GM23338 (cell line): ENCODE measurements around the gene HBA1. TPM values are rescaled to one million over a fixed set of nuclear protein-coding genes. Genes with fewer than 3 reads are reported as not detected.

ENCODE experiments used
- ATAC-seq: fragments of 200-7000 bp; cut with Tn5 transposase; 3 replicates; pipeline ENCODE4 v1.9.1; 2020
- DNase-seq: peaks from one replicate; pipeline ENCODE4 v3.0.0-alpha.2; 2015; ENCODE audit warnings: low spot score
- H2AFZ ChIP-seq: fragments of 200-600 bp; sonication (generic); 2 replicates; pipeline ENCODE4 v1.8.0; 2016; ENCODE audit warnings: antibody characterized with exemption, mild to moderate bottlenecking, moderate library complexity
- H3F3A ChIP-seq: fragments of 200-600 bp; sonication (generic); replicated peaks from 2 replicates; pipeline ENCODE4 v1.8.0; 2017; ENCODE audit warnings: antibody characterized with exemption, mixed run types, low read depth
- H3K27ac ChIP-seq: fragments of 200-600 bp; sonication (generic); 2 replicates; pipeline ENCODE4 v1.6.1; 2016; ENCODE audit warnings: low read depth
- H3K27me3 ChIP-seq: fragments of 200-600 bp; sonication (generic); 2 replicates; pipeline ENCODE4 v1.8.0; 2016; ENCODE audit warnings: mild to moderate bottlenecking, mixed run types, moderate library complexity; ENCODE audit not compliant: insufficient read depth
- H3K36me3 ChIP-seq: fragments of 200-600 bp; sonication (generic); 2 replicates; pipeline ENCODE4 v1.8.0; 2016; ENCODE audit warnings: mild to moderate bottlenecking; ENCODE audit not compliant: insufficient read depth
- H3K4me1 ChIP-seq: fragments of 200-600 bp; sonication (generic); 2 replicates; pipeline ENCODE4 v1.8.0; 2016; ENCODE audit warnings: mild to moderate bottlenecking, moderate library complexity; ENCODE audit not compliant: insufficient read depth
- H3K4me2 ChIP-seq: fragments of 200-600 bp; sonication (generic); 2 replicates; pipeline ENCODE4 v1.7.1; 2017; ENCODE audit warnings: mixed run types
- H3K4me3 ChIP-seq: fragments of 200-600 bp; sonication (generic); 2 replicates; pipeline ENCODE4 v1.6.1; 2016; ENCODE audit warnings: mixed run types
- H3K79me2 ChIP-seq: fragments of 200-600 bp; sonication (generic); replicated peaks from 2 replicates; pipeline ENCODE4 v1.8.0; 2017; ENCODE audit warnings: mild to moderate bottlenecking; ENCODE audit not compliant: insufficient read depth
- H3K9me2 ChIP-seq: fragments of 200-600 bp; sonication (generic); 2 replicates; pipeline ENCODE4 v1.8.0; 2017; ENCODE audit not compliant: insufficient read depth
- H4K20me1 ChIP-seq: fragments of 200-600 bp; sonication (generic); replicated peaks from 2 replicates; pipeline ENCODE4 v1.8.0; 2017; ENCODE audit warnings: mild to moderate bottlenecking; ENCODE audit not compliant: insufficient read depth
- H3K27ac Mint-ChIP-seq: 2 replicates; pipeline ENCODE4 v1.8.0; 2020; ENCODE audit warnings: inconsistent platforms, mild to moderate bottlenecking, moderate library complexity, mixed read lengths
- H3K27me3 Mint-ChIP-seq: 3 replicates; pipeline ENCODE4 v1.8.0; 2022; ENCODE audit warnings: low read depth, mild to moderate bottlenecking, moderate library complexity, mixed read lengths, inconsistent platforms; ENCODE audit not compliant: insufficient read depth, poor library complexity
- H3K36me3 Mint-ChIP-seq: 3 replicates; pipeline ENCODE4 v1.8.0; 2021; ENCODE audit warnings: low read depth, mild to moderate bottlenecking, inconsistent platforms, moderate library complexity, mixed read lengths
- H3K4me1 Mint-ChIP-seq: 3 replicates; pipeline ENCODE4 v1.8.0; 2020; ENCODE audit warnings: mild to moderate bottlenecking, inconsistent platforms, mixed read lengths
- H3K4me3 Mint-ChIP-seq: 3 replicates; pipeline ENCODE4 v1.8.0; 2021; ENCODE audit warnings: moderate library complexity, mild to moderate bottlenecking, inconsistent platforms, mixed read lengths
- H3K9me3 Mint-ChIP-seq: 3 replicates; pipeline ENCODE4 v1.8.0; 2020; ENCODE audit warnings: moderate library complexity, mild to moderate bottlenecking, inconsistent platforms, mixed read lengths
- CREB1 ChIP-seq: fragments of 250-450 bp; sonication (Bioruptor Pico); IDR thresholded peaks from 2 replicates; pipeline ENCODE4 v1.5.0; 2020; ENCODE audit warnings: low read depth, mild to moderate bottlenecking, moderate library complexity
- CTCF ChIP-seq, 2 experiments: fragments of 200-600 bp in 1 of 2; sonication (generic) in 1 of 2; conservative IDR thresholded peaks; 2 replicates each; pipeline versions ENCODE4 v1.5.1 to v1.6.1; 2016 to 2017; ENCODE audit warnings: antibody characterized with exemption in 2 of 2, low read depth in 2 of 2, mild to moderate bottlenecking in 2 of 2, moderate library complexity in 1 of 2
- ETS1 ChIP-seq: IDR thresholded peaks from 2 replicates; pipeline ENCODE4 v1.6.1; 2016; ENCODE audit warnings: antibody characterized with exemption
- EZH2phosphoT487 ChIP-seq: fragments of 200-600 bp; sonication (generic); IDR thresholded peaks from one replicate; pipeline ENCODE4 v1.8.1; 2018; ENCODE audit warnings: antibody characterized with exemption; ENCODE audit not compliant: unreplicated experiment
- JUNB ChIP-seq: IDR thresholded peaks from one replicate; pipeline ENCODE4 v1.6.1; 2016; ENCODE audit warnings: antibody characterized with exemption; ENCODE audit not compliant: unreplicated experiment
- NANOG ChIP-seq: IDR thresholded peaks from 2 replicates; pipeline ENCODE4 v1.6.1; 2016; ENCODE audit warnings: antibody characterized with exemption, borderline replicate concordance
- REST ChIP-seq: IDR thresholded peaks from one replicate; pipeline ENCODE4 v1.6.1; 2018; ENCODE audit warnings: antibody characterized with exemption; ENCODE audit not compliant: unreplicated experiment
- STAT1 ChIP-seq: IDR thresholded peaks from one replicate; pipeline ENCODE4 v1.6.1; 2016; ENCODE audit warnings: antibody characterized with exemption; ENCODE audit not compliant: unreplicated experiment
- ZNF114 ChIP-seq: fragments of 250-450 bp; sonication (Bioruptor Pico); IDR thresholded peaks from 2 replicates; pipeline ENCODE4 v1.5.0; 2020; ENCODE audit warnings: mild to moderate bottlenecking, moderate library complexity
- ZNF331 ChIP-seq: fragments of 250-450 bp; sonication (Bioruptor Pico); IDR thresholded peaks from 2 replicates; pipeline ENCODE4 v1.5.0; 2020; ENCODE audit warnings: low read depth, mild to moderate bottlenecking, moderate library complexity
- polyA plus RNA-seq: library from polyadenylated mRNA; unstranded; fragments of >200 nt; fragmentation: Nextera tagmentation; extraction: Ambion mirVana; gene quantifications from 2 replicates; pipeline ENCODE4 v1.2.1, GENCODE V29; 2016
- total RNA-seq: library from RNA; depleted of rRNA; stranded (reverse); fragments of >200 nt; shearing (Covaris generic); gene quantifications from 2 replicates; pipeline ENCODE4 v1.2.3, GENCODE V29; 2014

Gene HBA1
- total and polyA plus RNA-seq, 2 experiments from 2014 or later = 6.7 TPM; not detected in 1

GRCh38 chr16:200388-200787 is 23.9 kb downstream of the HBA1 start:
- Histone ChIP-seq H3K4me2 (no peak overlapping the region), H3K36me3 (peaks cover 75% of the 10 kb centered on the region), H3K79me2 (peaks cover 42% of the 10 kb centered on the region), H3K4me3 (no peak overlapping the region), H3K4me1 (no peaks in the 10 kb centered on the region), H2AFZ (no peak overlapping the region), H3K27me3 (no peaks in the 10 kb centered on the region), H3F3A (peaks cover 9% of the 10 kb centered on the region; the same call in 1 of the 2 replicates), H4K20me1 (peaks cover 18% of the 10 kb centered on the region), H3K27ac (0 out of 2 replicates have a peak overlapping the region, but pooled peaks have one; percentile 26), H3K9me2 (no peaks in the 10 kb centered on the region)
- peaks cover 12% of the 10 kb centered on the region for H3K27me3 Mint-ChIP-seq
- no peak overlapping the region for H3K27ac Mint-ChIP-seq
- DNase-seq (no peak), ATAC-seq (no peak)
- H3K9me3 Mint-ChIP-seq = no peaks in the 10 kb centered on the region
- TF ChIP-seq EZH2phosphoT487 = no peak
- TF ChIP-seq NANOG = no peak
- TF ChIP-seq ZNF331 (CRISPR knock-in tag) = no peak
- TF ChIP-seq REST = no peak
- TF ChIP-seq JUNB = no peak
- no peak for TF ChIP-seq ETS1
- TF ChIP-seq STAT1 = no peak
- no peak for TF ChIP-seq CTCF (conservative IDR thresholded peaks at IDR 0.05; ENCODE audit: low read depth in 2 of 2)
- no peak for TF ChIP-seq ZNF114 (CRISPR knock-in tag)
- no peak overlapping the region for H3K4me3 Mint-ChIP-seq
- no peaks in the 10 kb centered on the region for H3K4me1 Mint-ChIP-seq
- H3K36me3 Mint-ChIP-seq = peaks cover 89% of the 10 kb centered on the region

- H3F3A ChIP-seq = peaks cover 15% of the 10 kb centered on the region; the same call in 1 of the 2 replicates
- no peak overlapping the region for H2AFZ ChIP-seq
- H3K36me3 ChIP-seq = peaks cover 72% of the 10 kb centered on the region
- Mint-ChIP-seq H3K4me3 (no peak overlapping the region), H3K27ac (no peak overlapping the region), H3K36me3 (peaks cover 91% of the 10 kb centered on the region), H3K9me3 (no peaks in the 10 kb centered on the region), H3K27me3 (peaks cover 12% of the 10 kb centered on the region), H3K4me1 (no peaks in the 10 kb centered on the region)
- DNase-seq = no peak
- no peak overlapping the region for H3K27ac ChIP-seq
- H3K27me3 ChIP-seq = no peaks in the 10 kb centered on the region
- peaks cover 38% of the 10 kb centered on the region for H4K20me1 ChIP-seq
- no peaks in the 10 kb centered on the region for H3K9me2 ChIP-seq
- ATAC-seq = no peak
- H3K4me1 ChIP-seq = no peaks in the 10 kb centered on the region
- no peak overlapping the region for H3K4me3 ChIP-seq
- no peak overlapping the region for H3K4me2 ChIP-seq
- H3K79me2 ChIP-seq = peaks cover 36% of the 10 kb centered on the region
- TF ChIP-seq CREB1 (CRISPR knock-in tag) = no peak
- no peak for TF ChIP-seq JUNB
- TF ChIP-seq EZH2phosphoT487 = no peak
These were observed 26.8 kb downstream of the HBA1 start for GRCh38 chr16:203246-203645.
